Activated CD4-positive, CD25-positive, alpha-beta regulatory T cell treated with anti-CD3 and anti-CD28 coated beads, Interleukin-2, amount 50 U/mL, for 24 hours (primary cell): ENCODE data around the gene NPIPB12.
"Not testable (repeated sequence)": the region's sequence is repeated elsewhere in the genome, so short reads cannot be mapped to it uniquely, and the experiment has no call there.

ENCODE experiments used
- ATAC-seq, 2 donors: fragments of 150-1000 bp; cut with Tn5 transposase; one replicate each; pipeline ENCODE4 v1.10.0; 2021; ENCODE audit warnings: mild to moderate bottlenecking in 1 of 2, moderate library complexity in 1 of 2

NPIPB12 gene

DNA sequence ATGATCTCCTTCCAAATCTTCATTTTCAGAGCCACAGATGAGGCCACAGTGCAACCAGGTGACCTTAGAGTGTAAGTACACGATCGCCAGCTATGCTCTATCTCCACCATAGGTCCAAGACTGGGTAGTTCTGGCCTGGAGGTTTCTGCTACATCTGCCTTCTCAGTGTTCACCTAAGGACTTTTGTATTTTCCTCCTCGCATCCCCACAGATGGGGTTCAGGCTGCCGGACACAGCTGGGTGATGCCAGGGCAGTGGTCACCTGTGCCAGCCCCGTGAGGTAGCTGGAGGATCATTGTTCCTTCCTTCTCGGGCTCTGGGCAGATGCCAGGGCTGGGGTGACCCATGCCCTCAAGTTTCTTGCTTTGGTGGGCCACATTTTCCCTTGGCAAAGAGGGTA is at the start of gene NPIPB12:
TSS of gene NPIPB12 (minus strand) at position 101 of the 400 bp plus-strand sequence.
- ATAC-seq, result not testable (repeated sequence)

DNA sequence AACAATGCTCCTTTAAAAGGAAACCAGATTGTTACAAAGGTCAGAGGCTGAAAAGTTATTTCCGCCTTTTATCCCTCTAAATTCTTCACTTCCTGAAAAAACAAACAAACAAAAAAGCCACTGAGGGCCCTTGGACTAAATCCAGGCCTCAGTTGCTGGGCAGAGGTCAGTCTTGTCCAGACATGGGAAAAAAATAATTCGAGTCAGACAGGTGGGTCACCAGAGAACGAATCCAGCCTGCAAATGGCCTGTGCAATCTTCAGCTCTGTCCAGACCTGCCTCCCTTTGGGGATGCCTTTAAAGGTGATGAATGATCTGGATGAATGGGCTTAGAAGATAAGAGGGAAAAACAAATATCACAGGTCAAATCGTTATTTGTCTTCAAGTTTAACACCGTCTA is 15.3 kb upstream of the NPIPB12 start:
- not testable (repeated sequence) for ATAC-seq

DNA sequence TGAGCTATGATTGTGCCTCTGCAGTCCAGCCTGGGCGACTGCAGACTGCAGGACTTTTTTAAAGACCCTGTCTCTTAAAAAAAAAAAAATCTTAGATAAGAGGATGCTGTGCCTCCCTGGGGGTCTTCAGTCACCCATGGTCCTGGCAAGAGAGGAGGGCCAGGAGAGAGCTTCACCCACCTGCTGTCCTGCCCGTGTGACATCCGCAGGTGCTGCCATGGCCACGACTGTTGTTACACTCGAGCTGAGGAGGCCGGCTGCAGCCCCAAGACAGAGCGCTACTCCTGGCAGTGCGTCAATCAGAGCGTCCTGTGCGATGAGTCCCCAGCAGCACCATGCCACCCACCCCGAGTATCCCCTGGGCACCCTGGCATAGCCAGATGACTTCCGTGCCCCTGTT is 23.9 kb downstream of the NPIPB12 start:
- not testable (repeated sequence) for ATAC-seq

DNA sequence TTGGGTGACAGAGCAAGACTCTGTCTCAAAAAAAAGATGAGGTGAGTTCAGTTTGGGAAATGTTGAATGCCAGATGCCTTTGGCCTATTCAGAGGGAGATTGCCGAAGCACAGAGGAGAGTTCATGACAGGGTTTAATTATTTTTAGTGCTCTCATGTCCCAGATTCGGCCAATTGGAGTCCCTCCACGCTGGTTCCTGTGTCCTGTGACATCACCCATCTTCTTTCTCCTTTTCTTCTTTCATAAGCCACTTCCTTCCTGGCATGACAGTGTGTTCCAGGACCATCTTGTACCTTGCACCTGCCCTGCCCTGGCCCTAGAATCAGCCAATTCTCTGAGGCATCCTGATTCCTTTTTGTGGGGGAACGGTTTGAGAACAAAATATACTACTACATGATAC is 34.1 kb downstream of the NPIPB12 start:
- ATAC-seq, result peak; percentile 19 to 25

DNA sequence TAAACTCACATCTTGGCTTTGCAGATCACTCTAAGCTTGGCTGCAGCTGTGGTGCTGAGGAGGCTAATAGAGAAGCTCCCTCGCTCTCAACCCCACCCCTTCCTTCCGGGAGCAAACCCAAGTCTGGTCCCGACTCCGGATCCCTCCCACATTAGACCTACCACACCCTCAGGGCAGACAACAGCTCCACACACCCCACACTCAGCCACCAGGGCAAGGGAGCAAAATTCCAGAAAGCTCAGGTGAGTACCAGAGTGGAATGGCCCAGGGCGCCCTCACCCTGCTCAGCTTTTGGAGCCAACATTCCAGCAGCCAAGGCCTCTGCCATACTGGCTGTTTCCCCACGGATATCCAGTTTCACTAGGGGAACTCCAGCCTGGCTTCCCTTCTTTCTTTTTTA is 36.5 kb downstream of the NPIPB12 start:
- peak; percentile 32 to 34 for ATAC-seq

DNA sequence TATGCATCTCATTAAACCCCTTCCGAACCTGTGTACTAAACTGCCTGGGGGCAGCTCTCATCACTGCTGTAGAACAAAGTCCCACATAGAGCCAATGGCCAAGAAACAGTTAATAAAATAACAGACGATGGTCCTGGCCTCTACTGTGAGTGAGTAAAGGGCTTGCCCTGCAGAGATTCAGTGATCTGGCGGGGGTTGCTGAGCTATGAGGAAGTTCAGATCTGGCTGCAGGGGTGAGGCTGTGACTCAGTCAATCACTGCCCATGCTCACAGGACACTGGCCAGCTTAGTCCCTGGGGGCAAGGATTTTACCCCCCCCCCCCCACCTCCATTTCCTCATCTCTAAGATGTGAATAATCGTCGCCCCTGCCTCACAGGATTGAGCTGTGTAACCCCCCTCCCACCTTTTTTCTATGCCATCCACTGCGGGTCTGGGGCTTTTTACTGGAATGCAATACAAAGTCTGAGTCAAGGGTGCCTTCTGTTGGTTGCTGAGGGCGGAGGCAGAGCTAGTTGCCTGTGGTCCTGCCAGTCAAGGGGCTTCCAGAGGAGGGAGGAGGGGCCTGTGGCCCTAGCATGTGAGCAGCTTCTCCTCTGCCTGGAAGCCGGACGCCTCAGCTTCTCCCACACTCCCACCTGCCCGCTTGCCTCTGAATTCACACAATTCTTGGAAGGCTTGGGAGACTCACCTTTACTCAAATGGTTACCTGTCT is 38.4 kb downstream of the NPIPB12 start:
- ATAC-seq, result not testable (repeated sequence)

DNA sequence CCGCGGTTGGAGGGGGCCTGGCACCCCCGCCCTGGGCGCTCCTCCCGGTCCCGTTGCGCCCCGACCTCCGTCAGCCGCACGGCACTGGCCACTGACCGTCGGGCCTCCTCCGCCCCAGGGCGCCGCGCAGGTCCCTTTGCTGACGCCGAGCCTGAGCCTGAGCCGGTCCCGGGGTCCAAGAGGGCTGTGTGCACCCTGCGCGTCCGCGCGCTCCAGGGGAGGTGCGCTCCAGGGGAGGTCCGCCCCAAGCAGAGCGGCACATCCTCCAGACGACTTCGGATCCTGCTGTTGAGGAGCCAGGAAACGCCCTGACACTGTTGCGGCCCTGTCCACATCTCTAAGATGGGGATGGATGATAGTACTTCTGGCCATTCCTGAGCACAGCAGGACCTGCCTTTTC is 39.3 kb downstream of the NPIPB12 start:
- ATAC-seq, result peak; percentile 54 to 62

DNA sequence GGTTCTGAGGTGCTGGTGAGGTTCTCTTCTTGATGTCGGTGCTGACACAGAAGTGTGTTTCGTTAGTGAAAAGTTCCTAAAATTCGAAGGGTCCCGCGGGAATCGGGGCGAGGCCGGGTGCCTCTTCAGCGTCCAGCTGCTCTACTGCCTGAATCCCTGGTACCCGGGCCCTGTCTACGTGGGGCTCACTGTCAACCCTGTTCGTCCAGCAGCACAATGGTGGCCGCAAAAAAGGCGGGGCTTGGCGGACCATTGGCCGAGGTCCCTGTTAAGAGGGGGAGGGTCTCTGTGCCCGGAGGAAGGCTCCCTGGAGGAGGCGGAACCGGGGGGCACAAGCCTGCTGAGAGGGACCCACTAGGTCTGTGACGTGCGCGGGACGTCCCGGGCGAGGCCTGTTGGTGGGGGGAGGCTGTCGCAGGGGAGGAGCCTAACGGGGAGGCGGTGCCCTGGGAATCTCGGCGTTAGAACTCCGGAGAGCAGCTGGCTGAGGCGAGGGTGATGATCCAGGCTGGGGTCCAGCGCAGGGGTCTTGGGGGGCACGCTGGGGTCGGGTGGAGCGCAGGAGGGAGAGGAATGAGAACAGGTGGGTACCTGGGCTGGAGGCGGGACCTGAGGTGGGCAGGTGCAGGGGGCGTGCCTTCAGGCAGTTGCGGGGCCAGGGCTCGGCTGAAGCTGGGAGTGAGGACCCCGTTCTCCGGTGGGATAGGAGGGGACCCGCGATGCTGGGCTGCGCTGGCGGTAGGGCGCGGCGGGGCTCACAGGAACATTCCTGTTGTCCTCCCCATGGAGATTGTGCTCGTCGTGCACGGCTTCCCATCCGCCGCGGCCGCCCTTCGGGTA is 40.0 kb downstream of the NPIPB12 start:
- peak; percentile 66 to 68 for ATAC-seq

DNA sequence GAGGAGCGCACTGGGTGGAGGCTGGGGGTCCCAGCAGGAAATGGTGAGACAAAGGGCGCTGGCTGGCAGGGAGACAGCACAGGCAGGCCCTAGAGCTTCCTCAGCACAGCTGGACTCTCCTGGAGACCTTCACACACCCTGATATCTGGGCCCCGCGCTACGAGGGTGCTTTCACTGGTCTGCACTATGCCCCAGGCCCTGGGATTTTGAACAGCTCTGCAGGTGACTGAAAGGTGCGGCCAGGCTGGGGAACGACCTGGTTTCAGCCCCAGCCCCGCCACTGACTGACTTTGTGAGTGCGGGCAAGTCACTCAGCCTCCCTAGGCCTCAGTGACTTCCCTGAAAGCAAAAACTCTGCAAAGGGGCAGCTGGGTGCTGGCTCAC is 45.6 kb downstream of the NPIPB12 start:
- not testable (repeated sequence) for ATAC-seq

DNA sequence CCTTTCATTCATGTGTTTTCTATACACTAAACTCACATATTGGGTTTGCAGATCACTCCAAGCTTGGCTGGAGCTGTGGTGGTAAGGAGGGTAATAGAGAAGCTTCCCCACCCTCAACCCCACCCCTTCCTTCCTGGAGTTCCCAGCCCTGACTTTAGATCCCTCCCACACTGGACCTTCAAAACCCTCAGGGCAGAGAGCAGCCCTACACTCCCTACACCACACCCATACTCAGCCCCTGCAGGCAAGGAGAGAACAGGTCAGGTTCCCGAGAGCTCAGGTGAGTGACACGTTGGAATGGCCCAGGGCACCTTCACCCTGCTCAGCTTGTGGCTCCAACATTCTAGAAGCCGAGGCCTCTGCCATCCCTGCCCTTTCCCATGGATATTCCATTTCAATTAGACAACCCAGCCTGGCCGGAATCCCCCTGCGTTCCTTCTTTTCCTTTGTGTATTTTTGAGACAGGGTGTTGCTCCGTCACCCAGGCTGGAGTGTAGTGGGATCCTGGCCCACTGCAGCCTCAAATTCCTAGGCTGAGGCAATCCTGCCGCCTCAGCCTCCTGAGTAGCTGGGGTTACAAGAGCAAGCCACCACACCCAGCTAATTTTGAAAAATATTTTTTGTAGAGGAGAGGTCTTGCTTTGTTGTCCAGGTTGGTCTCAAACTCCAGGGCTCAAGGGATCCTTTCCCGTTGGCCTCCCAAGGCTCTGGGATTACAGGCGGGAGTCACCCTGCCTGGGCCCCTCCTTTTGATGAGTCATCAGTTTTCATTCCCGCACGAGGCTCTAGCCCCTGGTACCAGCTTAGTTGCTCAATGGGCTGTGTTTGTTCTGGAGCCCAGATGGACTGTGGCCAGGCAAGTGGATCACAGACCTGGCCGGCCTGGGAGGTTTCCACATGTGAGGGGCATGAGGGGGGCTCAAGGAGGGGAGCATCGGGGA is 46.2 kb downstream of the NPIPB12 start, which contains the start of gene SULT1A4:
TSS of gene SULT1A4 (plus strand) at position 208 of the 941 bp plus-strand sequence. CDS start 1,473 bp downstream, outside the sequence.
- not testable (repeated sequence) for ATAC-seq

DNA sequence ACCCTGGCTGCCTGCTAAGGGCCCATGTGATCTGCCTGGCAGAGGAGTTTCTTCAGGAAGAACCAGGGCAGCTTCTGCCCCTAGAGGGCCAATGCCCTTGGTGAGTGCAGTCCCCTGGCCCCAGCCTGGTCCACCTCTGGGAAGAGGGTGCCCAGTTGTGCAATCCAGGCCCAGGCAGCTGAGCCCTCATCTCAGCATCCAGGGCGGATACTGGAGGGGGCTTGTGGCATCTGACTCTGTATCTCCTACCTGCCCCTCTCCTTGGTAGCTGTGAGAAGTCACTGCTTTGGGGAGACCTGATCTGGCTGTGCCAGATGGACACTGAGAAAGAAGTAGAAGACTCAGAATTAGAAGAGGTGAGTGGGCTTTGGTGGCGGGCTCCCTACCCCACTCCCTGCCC is 48.5 kb downstream of the NPIPB12 start:
- ATAC-seq, result not testable (repeated sequence)

DNA sequence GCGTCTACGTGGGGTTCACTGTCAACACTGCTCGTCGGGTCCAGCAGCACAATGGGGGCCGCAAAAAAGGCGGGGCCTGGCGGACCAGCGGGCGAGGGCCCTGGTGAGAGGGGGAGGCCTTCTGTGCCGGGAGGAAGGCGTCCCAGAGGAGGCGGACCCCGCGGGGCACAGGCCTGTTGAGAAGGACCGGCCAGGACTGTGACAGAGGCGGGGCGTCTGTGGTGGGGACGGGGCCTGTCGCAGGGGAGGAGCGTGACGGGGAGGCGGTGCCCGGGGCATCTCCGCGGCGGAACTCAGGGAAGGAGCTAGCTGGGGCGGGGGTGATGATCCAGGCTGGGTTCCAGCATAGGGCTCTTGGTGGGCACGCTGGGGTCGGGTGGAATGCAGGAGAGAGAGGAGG is 51.4 kb downstream of the NPIPB12 start:
- peak; percentile 69 to 73 for ATAC-seq

DNA sequence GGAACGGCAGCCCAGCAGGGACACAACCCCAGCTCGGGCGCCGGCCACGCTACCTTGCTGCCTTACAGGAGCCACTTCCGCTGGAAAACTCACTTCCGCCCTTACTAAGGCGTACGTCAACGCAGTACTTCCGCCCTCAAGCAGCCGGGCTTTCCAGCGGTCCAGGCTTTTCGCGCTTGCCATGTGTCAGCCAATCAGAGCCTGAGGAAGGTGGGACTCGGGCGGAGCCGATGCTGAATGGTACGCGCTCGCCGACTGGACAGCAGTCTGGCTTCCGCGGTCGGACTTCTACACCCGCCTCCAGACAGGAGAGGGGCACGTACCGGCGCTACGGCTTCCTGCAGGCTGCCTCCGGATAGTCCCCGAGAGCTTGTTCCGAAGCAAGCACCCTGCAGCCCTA is 51.9 kb downstream of the NPIPB12 start, which contains the start of the genes BOLA2 and SLX1B:
TSS of gene BOLA2 (minus strand) at position 83 of the 400 bp plus-strand sequence. CDS start 98 bp downstream, outside the sequence.
TSS of gene SLX1B (plus strand) at position 265 of the 400 bp plus-strand sequence.
- ATAC-seq, result peak; percentile 87 to 90

DNA sequence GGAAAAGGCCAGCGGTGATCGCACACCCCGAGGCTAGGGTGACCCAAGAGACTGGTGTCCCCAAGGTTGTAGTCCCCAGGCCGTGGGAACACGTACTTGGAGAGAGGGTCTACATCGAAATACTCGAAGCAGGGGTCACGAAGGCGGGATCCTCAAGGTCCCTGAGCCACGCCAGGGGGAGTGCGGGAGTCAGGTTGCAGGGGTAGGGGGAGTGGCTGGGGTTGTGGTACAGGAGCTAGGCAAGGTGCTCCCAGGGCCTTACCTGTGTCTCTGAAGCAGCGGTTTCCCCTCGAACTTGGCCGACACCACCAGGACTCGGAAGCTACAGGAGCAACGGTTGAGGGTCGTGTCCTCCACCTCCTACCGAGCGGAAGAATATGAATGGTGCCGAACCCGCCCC is 52.5 kb downstream of the NPIPB12 start:
- peak; percentile 14 for ATAC-seq
